Measurements from ENCODE around the gene RAP1GAP. TPM values are rescaled to one million over a fixed set of nuclear protein-coding genes. Genes with fewer than 3 reads are reported as not detected.
A peak's percentile ranks its signal among the peaks of the same experiment; 100 is the strongest.
"Not testable (repeated sequence)": the region's sequence is repeated elsewhere in the genome, so short reads cannot be mapped to it uniquely, and the experiment has no call there.

RAP1GAP gene
- total RNA-seq, 1 donor from 2014 or later, result 3.4 TPM

GRCh38 chr1:21568006-21568746, 101.0 kb downstream of the RAP1GAP start:
- ATAC-seq (no peak), DNase-seq (no peak)
- intact Hi-C loops (cut with micrococcal nuclease), result no loop called here

- DNase-seq, result no peak
Observed at GRCh38 chr1:21567241-21568005, 101.7 kb downstream of the RAP1GAP start.

GRCh38 chr1:21566361-21566760, 102.8 kb downstream of the RAP1GAP start:
- DNase-seq; intact Hi-C loops (cut with micrococcal nuclease); ATAC-seq: not testable (repeated sequence)

More at GRCh38 chr1:21567241-21568005, 101.7 kb downstream of the RAP1GAP start:
- intact Hi-C loops (cut with micrococcal nuclease), result no loop called here
- ATAC-seq, result no peak

- no peak for ATAC-seq
- intact Hi-C loops (cut with micrococcal nuclease), result no loop called here
- no peak for DNase-seq
Observed at GRCh38 chr1:21565285-21565684, 103.9 kb downstream of the RAP1GAP start.

- peak; percentile 12 for ATAC-seq
- intact Hi-C loops (cut with micrococcal nuclease), result no loop called here
- no peak for DNase-seq
Observed at GRCh38 chr1:21564521-21565095, 104.5 kb downstream of the RAP1GAP start.

- intact Hi-C loops (cut with micrococcal nuclease), result no loop called here
- no peak for ATAC-seq
- no peak for DNase-seq
Observed at GRCh38 chr1:21563971-21564370, 105.2 kb downstream of the RAP1GAP start.

GRCh38 chr1:21562896-21563295, 106.3 kb downstream of the RAP1GAP start:
- intact Hi-C loops (cut with micrococcal nuclease), result no loop called here
- ATAC-seq, result no peak
- no peak for DNase-seq

GRCh38 chr1:21560916-21561638, 108.1 kb downstream of the RAP1GAP start:
- ATAC-seq (no peak), DNase-seq (no peak)
- intact Hi-C loops (cut with micrococcal nuclease), result no loop called here

- DNase-seq (no peak), ATAC-seq (no peak)
- intact Hi-C loops (cut with micrococcal nuclease), result no loop called here
Observed at GRCh38 chr1:21559788-21560567, 109.2 kb downstream of the RAP1GAP start.

- ATAC-seq (peak; percentile 21), DNase-seq (no peak)
- intact Hi-C loops (cut with micrococcal nuclease), result no loop called here
Observed at GRCh38 chr1:21553116-21553926, 115.8 kb downstream of the RAP1GAP start.

- DNase-seq (no peak), ATAC-seq (peak; percentile 85)
- intact Hi-C loops (cut with micrococcal nuclease), result no loop called here
Observed at GRCh38 chr1:21552715-21553114, 116.4 kb downstream of the RAP1GAP start.

GRCh38 chr1:21550866-21551475, 118.2 kb downstream of the RAP1GAP start:
- intact Hi-C loops (cut with micrococcal nuclease), result no loop called here
- no peak for ATAC-seq
- no peak for DNase-seq

GRCh38 chr1:21550097-21550496, 119.1 kb downstream of the RAP1GAP start:
- ATAC-seq (no peak), DNase-seq (no peak)

GRCh38 chr1:21547876-21548275, 121.3 kb downstream of the RAP1GAP start:
- ATAC-seq (no peak), DNase-seq (no peak)
- intact Hi-C loops (cut with micrococcal nuclease), result no loop called here

More at GRCh38 chr1:21550097-21550496, 119.1 kb downstream of the RAP1GAP start:
- intact Hi-C loops (cut with micrococcal nuclease), result no loop called here
